GM18505 (cell line): ENCODE data around the gene LPIN3.
A peak's percentile ranks its signal among the peaks of the same experiment; 100 is the strongest.

Experiments used
- ATAC-seq: cut with Tn5 transposase; IDR thresholded peaks from one replicate; pipeline ENCODE4 v1.9.1; 2021; ENCODE audit not compliant: unreplicated experiment
- POLR2A ChIP-seq: IDR thresholded peaks from 4 replicates; pipeline ENCODE4 v1.6.1; 2011; ENCODE audit warnings: borderline replicate concordance; ENCODE audit not compliant: insufficient read depth, insufficient read length; ENCODE audit errors: extremely low read depth

The LPIN3 gene

GRCh38 chr20:41392871-41393704, 52.5 kb downstream of the LPIN3 start:
- no peak for TF ChIP-seq POLR2A
- ATAC-seq: no peak

- no peak for ATAC-seq
- no peak for TF ChIP-seq POLR2A
These were observed 53.1 kb downstream of the LPIN3 start for GRCh38 chr20:41393705-41394066.

GRCh38 chr20:41394081-41394480, 53.5 kb downstream of the LPIN3 start:
- TF ChIP-seq POLR2A: no peak
- no peak for ATAC-seq

GRCh38 chr20:41394931-41395666, 54.5 kb downstream of the LPIN3 start:
- ATAC-seq: no peak
- TF ChIP-seq POLR2A: no peak

GRCh38 chr20:41395667-41396664, 55.3 kb downstream of the LPIN3 start:
- TF ChIP-seq POLR2A: no peak
- no peak for ATAC-seq

- no peak for ATAC-seq
- no peak for TF ChIP-seq POLR2A
These were observed 57.8 kb downstream of the LPIN3 start for GRCh38 chr20:41398408-41398807.

GRCh38 chr20:41403604-41404003, 63.0 kb downstream of the LPIN3 start:
- no peak for TF ChIP-seq POLR2A
- ATAC-seq: no peak

GRCh38 chr20:41405436-41405835, 64.8 kb downstream of the LPIN3 start:
- TF ChIP-seq POLR2A: no peak
- no peak for ATAC-seq

GRCh38 chr20:41406353-41406752, 65.7 kb downstream of the LPIN3 start:
- TF ChIP-seq POLR2A: no peak
- ATAC-seq: no peak

- TF ChIP-seq POLR2A: no peak
- no peak for ATAC-seq
These were observed 66.3 kb downstream of the LPIN3 start for GRCh38 chr20:41406896-41407444.

- ATAC-seq: no peak
These were observed 67.0 kb downstream of the LPIN3 start for GRCh38 chr20:41407607-41408006.

GRCh38 chr20:41408156-41408794, 67.7 kb downstream of the LPIN3 start:
- peak; percentile 77 for ATAC-seq
- no peak for TF ChIP-seq POLR2A

More at GRCh38 chr20:41407607-41408006, 67.0 kb downstream of the LPIN3 start:
- no peak for TF ChIP-seq POLR2A
